GM18498 (cell line): ENCODE results near the gene UCP2.
"Not testable (repeated sequence)": the region's sequence is repeated elsewhere in the genome, so short reads cannot be mapped to it uniquely, and the experiment has no call there.

ENCODE experiments used
- ATAC-seq: cut with Tn5 transposase; IDR thresholded peaks from one replicate; pipeline ENCODE4 v1.9.1; 2021; ENCODE audit warnings: mild to moderate bottlenecking, moderate library complexity; ENCODE audit not compliant: unreplicated experiment

Gene UCP2

DNA sequence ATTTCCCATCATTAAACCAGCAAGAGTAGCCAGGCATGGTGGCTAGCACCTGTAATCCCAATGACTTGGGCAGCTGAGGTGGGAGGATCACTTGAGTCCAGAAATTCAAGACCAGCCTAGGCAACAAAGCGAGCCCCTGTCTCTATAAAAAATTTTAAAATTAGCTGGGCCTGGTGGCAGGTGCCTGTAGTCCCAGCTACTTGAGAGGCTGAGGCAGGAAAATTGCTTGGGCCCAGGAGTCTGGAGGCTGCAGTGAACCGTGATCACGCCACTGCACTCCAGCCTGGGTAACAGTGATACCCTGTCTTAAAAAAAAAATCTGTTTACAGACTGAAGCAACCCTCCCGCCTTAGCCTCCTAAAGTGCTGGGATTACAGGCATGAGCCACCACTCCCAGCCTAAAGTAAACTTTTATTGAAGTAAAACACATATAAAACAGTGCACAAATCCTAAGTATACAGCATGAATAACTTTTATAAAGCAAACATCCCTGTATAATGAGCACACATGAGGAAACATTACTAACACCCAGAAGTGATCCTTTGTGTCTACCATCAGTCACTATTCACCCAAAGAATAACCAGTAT, 13.6 kb upstream of the UCP2 start:
- peak; percentile 14 for ATAC-seq

DNA sequence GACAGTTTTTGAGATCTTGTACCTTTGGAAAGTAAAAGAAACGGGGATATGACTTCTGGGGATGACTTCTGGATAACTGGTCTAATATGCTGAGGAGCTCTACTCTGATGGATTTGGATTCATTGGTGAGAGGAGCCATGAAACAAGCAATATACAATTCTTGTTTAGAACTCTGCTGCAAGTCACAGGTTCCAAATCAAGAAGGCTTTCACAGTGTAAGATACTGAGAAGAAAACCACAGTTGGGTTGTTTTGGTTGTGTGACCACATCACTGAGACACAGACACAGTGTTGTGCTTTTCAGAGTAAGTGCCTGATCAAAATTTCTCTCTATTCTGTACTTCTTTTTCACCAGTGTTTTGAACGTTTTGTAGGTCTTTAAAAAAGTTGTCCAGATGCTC, 13.1 kb upstream of the UCP2 start:
- ATAC-seq = peak; percentile 68

DNA sequence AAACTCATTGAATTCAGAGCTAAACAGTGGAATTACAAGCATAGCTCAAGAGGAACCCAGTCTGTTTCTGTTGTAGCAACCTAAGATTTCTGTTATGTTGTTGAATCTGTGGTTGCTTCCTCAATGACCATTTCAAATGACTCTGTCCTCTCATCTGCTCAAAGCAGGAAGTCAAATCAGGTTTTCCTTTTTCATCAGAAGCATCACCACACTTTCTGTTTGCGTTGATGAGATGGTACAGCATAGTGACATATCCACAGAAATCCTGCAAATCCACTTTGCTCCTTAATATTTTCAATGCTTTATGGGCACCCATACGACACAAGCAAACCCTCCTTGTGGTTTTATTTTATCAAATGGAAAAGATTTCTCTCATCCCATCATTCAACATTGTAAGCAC, 12.6 kb upstream of the UCP2 start:
- peak; percentile 50 for ATAC-seq

DNA sequence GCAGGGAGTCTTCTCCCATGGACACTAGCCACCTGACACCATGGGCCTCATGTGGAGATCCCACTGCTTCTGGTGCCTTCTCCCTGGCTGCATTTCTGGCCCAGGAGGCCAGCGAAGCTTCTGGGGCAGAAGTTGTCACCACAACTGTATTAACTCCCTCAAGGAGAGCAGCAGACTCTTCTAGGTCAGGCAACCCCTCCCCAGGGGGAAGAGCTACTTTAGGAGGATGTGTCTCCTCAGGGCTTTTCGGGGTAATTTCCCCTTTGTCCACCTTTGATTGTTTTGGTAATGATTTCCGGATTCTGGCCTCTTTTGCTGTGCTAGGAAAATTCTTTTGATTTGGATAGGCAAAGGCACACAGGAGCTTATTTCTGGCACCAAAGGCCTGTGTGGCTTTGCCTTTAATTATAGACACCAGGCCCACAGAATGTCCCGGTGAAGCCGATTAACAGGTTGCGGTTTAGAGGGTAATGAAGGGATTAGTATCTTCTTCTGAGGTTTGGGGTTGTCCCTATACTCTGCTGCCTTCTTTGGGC, 8.9 kb upstream of the UCP2 start:
- ATAC-seq = no peak

DNA sequence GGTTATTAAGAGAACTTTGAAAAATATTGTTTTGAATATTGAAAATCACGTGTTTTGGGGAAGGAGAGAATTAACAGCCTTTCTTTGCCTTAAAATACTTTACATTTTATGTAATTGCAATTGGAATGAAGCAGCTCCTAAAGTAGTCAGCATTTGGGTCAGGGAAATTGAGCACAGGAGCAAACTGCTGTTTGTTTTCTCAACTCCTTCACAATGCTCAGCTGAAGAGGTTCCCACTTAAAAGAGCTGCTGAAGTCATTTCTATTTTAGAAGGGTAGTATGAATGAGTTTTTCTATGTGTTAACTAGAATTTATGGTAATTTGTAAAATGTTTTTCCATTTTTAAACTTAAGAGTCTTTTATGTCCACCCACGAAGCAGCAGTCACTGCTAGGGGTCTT, 8.1 kb upstream of the UCP2 start:
- no peak for ATAC-seq

DNA sequence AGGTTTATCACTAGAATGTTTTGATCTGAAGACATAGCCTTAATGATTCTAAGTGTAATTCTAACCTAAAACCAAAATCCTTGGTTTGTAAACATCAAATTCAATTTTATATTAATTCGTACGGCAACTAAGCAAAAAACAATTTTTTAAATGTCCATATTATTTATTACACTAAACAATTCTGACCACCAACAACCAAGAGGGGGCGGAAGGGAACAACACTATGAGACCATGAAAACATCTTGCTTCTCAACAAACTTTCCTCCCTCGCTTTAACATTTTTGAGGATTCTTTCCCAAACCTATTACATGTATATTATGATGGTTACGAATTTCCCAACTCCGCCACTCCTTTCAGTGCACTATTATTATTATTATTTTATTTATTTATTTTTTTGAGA, 6.5 kb upstream of the UCP2 start:
- no peak for ATAC-seq

DNA sequence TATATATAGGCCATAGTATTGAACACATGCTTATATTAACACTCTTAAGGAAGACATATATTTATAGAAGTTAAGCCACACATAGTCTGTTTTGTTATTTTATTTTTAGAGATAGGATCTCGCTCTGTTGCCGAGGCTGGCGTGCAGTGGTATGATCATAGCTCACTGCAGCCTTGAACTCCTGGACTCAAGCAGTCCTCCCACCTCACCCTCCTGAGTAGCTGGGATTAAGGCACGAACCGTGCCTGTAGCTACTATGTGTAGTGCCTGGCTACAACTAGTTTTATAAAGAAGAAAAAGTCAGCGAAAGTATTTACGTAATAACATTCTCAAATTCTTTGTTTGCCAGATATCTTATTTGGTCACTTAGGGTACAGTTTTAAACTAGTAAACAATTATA, 5.6 kb upstream of the UCP2 start:
- no peak for ATAC-seq

DNA sequence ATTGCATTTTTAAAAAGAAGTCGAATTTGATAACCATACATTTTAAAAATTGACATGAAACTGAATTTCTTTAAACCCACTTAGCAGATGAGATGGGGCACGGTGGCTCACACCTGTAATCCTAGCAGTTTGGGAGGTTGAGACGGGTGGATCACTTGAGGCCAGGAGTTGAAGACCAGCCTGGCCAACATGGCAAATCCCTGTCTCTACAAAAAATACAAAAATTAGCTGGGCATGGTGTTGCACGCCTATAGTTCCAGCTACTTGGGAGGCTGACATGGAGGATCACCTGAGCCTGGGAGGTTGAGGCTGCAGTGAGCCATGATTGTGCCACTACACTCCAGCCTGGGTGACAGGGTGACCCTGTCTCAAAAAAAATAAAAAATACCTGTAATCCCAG, 3.0 kb upstream of the UCP2 start:
- ATAC-seq = not testable (repeated sequence)

DNA sequence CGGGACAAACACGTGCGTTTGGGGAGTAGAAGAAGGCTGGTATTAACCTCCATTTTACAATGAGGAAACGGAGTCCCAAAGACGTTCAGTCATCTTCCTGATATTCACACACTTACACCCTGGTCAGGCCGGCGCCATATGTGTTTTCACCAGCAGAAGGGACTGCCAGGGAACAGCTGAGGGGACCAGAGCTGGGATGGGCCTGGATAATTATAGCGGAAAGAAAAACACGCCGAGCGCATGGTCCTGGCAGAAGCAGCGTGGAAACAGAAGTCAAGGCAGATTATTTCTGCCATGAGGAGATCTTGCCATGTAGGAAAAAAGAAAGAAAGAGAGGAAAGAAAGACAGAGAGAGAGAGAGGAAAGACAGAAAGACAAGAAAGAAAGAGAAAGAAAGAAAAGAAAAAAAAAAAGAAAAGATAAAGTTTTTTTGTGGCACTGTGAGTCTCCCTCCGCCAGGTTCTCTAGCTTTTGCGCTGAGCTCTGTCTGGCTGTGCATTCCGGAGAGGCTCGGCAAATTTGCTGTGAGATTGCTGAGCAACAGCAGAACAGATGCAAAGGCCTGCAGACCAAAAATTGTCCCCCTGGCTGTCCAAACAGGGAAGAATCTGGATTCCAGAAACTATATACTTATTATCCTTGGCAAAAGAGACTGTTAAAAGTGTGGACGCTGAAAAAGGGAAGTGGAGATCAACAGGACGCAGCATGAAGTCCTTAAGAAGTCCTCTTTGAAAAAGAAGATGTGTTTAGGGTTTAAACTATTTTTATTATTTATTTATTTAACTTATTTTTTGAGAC, 1.3 kb upstream of the UCP2 start:
- ATAC-seq = no peak

DNA sequence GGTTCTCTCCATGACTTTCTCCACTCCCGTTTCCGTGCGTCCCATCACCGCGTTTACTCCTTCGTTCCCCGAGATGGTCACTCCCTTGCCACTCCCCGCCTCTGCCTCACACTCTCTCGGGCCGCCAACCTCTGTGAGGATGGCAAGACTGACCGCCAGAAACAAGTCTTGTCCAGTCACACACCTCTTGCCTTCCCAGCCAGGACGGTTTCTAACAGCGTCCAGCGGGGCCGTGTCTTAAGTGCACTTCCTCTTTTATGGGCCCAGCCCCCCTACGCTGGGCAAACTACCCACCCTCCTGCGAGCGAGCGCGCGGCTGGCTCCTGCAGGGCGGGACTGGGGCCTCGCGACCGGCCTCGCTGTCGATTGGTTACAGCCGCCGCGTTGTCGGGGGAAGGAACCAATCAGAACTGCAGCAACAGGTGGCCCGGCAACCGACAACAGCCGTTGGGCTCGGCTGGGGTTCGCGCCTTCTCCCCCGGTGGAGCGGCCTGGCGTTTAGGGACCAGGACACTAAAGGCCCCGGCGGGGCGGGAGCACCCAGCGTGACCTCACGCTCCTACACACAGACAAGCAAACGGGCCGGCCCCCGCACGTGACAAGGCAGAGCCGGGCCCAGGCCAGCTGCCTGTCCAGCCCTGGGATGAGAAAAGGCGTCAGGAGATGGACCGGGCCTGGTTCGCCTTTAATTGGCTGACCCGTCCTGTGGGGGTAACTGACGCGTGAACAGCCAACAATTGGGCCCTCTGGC, 522 bp upstream of the UCP2 start:
- peak; percentile 80 for ATAC-seq

DNA sequence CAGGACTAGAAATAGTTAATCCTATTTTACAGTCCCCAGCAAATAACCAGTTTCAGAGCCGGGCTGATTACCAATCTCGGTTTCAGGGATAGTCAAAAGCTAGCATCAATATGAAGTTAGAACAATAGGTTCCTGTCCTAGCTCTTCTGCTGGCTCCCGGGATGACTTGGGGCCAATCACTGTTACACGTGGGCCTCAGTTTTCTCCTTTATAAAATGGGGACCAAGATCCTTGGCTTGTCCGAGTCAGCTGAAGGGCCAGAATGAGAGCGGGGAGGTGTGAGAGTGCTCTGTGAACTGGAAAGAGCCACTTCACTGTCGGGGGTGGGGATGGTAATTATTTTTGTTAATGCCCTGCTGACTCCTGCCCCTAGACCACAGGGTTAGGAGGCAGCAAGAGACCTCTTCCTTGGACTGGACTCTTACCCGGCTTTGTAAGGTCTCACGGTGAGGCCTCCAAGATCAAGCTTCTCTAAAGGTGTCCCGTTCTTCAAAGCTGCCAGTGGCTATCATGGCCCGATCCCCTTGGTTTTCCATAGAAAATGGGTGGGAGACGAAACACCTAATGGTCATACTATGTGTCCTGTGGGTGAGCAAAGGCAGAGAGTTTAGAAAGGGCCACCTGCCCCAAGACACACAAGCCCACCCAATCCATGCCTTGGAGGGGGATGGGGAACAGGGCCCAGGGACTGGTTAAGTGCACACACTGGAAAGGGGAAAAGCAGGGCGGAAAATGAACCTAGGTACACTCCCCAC, 1.4 kb downstream of the UCP2 start:
- no peak for ATAC-seq

DNA sequence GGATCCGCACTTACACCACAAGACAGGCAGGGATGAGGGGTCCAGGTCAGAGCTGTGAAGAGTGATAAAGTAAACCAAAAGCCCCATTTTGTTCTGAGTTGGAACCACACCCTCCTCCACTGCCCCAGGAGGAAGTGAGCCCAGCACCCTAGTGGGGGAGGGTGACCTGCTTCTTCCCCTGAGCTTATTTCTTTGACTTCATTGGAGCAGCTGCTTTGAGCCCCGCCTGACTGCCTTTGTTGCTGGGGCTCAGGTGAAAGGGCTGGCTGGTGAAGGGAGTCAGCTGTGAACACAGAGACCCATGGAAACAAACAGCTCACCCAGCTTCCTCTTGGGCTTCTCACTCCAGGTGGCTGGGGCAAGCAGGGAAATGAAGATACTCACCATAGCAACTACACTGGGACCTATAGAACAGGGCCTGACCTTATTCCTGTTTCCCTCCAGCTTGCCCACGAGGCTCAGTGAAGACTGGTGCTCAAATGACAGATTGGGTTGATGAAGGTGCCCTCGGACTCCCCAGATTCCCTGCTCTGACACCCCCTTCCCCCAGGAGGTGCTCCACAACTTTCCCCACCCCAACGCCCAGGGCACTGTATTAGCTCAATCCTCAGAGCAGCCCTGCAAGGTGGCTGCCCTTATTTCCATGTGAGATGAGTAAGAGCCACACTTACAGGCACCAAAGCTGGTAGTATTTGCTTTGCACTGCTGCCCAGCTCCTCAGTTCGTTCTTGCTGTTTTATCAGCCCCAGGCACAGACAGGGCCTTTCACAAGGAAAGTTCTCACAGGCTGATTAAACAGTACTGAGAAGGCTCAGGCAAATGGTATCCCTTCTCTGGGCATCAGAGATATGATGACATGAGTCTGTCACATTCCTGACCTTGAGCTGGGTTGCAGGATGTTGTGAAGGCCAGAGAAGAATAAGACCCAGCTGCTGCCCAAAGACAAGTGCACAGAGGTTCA, 2.4 kb downstream of the UCP2 start:
- ATAC-seq = peak; percentile 49

DNA sequence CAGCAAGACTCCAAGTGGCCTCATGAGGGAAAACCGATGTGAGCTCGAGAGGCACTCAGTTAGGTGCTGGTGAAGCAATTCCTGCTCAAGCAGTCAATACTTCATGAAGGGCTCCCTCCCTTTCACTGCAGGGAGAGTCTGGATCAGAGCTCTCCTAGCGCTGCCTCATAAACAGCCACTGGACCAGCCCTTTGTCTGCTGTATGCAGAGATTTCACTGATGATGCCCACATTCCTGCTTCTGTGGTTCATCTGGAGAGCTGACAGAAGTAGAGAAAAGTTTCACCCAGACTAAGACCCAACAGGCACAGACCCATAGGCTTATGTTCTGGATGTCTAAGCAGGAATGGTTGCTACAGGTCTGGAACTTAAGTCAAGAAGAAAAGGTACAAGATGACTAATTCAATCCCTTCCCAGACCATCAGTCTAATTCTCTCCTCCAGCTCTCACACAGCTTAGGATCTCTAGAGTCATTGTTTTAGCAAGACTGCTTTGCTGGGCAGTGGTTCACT, 4.0 kb downstream of the UCP2 start:
- ATAC-seq = no peak

DNA sequence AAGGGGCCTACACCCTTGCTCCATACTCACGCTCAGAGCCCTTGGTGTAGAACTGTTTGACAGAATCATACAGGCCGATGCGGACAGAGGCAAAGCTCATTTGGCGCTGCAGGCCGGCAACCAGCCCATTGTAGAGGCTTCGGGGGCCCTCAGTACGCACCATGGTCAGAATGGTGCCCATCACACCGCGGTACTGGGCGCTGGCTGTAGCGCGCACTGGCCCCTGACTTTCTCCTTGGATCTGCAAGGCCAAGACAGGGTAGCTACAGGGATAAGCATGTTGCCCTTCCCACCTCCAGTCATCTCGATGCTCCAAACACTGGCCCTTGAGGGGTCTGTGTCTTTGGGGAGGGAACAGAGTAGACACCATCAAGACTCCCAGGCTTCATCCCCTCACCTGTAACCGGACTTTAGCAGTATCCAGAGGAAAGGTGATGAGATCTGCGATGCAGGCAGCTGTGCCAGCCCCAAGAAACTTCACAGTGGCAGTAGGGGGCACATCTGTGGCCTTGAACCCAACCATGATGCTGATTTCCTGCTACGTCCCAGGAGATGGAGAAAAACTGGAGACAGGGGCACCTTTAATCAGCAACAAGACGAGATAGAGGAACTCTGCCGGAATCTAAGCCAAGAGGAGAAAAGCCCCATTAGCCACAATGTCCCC, 4.7 kb downstream of the UCP2 start:
- no peak for ATAC-seq

DNA sequence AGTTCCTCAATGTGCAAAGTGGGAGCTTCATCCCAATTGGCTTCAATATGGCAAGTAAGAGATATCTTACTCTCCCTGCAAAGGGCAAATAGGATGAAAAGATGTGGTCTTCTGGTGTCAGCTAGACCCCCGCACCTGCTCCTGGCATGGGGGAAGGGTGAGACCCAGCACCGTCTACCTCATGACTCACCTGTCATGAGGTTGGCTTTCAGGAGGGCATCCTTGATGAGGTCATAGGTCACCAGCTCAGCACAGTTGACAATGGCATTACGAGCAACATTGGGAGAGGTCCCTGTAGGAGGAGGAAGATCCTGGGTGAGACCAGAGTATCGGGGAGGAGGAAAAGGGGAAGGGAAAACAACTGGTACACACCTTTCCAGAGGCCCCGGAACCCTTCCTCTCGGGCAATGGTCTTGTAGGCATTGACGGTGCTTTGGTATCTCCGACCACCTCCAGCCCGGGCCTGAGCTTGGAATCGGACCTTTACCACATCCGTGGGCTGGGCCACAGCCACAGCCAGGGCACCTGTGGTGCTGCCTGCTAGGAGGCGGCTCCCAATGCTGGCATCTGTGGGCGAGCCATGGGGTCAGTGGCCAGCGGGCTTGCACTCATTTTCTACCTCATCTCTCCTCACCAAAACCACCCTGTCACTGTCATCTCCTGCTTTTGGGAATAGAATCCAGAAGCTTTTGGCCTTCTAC, 6.0 kb downstream of the UCP2 start:
- ATAC-seq = no peak

DNA sequence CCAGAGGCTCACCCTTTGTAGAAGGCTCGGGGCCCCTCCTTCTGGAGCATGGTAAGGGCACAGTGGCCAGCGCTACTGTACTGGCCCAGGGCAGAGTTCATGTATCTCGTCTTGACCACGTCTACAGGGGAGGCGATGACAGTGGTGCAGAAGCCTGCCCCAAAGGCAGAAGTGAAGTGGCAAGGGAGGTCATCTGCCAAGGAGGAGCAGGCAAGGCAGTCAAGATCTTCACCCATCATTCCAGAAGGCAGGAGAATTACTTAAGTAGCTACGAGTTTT, 7.2 kb downstream of the UCP2 start:
- ATAC-seq = no peak

DNA sequence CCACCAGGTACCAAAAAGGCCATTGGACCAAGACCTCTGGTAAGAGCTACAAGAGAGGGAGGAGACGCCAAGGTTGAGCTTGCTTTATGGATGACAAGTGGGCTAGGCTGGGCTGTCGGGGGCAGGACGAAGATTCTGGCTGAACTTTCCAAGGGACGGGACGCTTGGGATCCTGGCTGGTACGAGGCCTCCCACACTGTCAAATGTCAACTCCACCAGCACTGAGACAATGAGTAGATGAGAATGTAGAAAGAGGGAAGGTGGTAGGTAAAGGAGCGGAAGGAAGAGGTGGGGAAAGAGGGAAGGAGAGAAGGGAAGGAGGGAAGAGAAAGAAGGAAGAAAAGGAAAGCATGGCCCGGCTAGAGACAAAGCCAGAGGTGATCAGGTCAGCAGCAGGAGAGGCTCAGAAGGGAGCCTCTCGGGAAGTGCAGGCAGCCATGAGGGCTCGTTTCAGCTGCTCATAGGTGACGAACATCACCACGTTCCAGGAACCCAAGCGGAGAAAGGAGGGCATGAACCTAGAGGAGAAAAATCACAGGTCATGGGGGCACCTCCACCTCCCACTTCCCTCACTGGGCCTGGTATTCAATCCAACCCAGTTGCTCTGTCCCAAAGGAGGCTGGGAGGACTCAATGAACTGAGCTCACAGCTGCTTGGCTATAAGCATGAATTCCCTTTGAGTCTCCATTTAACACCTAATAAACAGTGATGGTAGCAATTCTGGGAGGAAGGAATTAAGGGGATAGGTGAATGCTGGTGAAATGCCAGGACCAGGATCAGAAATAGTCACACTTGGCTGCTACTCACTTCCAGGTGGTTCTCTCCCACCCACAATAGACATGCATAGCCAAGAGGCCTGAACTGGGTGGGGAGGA, 7.8 kb downstream of the UCP2 start:
- no peak for ATAC-seq
